Measurements from ENCODE around the gene VAV2.

VAV2 gene

DNA sequence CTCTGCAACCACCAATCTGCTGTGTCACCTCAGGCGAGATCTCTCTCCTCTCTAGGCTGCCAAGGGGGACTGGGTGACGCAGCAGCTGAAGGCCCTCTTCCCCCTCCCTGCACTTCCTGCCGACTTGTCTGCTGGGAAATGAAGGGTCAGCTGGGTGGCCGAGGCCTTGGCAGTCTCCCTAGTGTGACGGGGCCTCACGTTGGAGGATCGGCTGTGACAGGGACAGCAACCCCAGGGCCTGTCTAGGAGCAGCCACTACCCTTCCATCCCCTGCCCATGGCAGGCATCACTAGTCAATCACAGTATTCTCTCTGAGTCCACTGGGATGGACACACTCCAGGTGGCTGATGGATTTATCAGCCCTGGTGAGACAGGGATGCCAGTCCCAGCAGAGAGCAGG, 146.7 kb downstream of the VAV2 start:
- POLR2A ChIA-PET (ENCODE audit: low non-redundant PET), result no interaction called here
- CTCF ChIA-PET, result interaction anchor here (0.7 kb wide), 2 partner anchors 30 to 40 kb away, joined by 3 read pairs; no protein-coding TSS in a partner anchor
- H3K27ac ChIP-seq, result peak overlapping the region; percentile 58
- TF ChIP-seq, protein P1, sequence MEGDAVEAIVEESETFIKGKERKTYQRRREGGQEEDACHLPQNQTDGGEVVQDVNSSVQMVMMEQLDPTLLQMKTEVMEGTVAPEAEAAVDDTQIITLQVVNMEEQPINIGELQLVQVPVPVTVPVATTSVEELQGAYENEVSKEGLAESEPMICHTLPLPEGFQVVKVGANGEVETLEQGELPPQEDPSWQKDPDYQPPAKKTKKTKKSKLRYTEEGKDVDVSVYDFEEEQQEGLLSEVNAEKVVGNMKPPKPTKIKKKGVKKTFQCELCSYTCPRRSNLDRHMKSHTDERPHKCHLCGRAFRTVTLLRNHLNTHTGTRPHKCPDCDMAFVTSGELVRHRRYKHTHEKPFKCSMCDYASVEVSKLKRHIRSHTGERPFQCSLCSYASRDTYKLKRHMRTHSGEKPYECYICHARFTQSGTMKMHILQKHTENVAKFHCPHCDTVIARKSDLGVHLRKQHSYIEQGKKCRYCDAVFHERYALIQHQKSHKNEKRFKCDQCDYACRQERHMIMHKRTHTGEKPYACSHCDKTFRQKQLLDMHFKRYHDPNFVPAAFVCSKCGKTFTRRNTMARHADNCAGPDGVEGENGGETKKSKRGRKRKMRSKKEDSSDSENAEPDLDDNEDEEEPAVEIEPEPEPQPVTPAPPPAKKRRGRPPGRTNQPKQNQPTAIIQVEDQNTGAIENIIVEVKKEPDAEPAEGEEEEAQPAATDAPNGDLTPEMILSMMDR (conservative IDR thresholded peaks at IDR 0.05; ENCODE audit: low read depth), result no peak
- DNase-seq (ENCODE audit: low spot score), result no peak

DNA sequence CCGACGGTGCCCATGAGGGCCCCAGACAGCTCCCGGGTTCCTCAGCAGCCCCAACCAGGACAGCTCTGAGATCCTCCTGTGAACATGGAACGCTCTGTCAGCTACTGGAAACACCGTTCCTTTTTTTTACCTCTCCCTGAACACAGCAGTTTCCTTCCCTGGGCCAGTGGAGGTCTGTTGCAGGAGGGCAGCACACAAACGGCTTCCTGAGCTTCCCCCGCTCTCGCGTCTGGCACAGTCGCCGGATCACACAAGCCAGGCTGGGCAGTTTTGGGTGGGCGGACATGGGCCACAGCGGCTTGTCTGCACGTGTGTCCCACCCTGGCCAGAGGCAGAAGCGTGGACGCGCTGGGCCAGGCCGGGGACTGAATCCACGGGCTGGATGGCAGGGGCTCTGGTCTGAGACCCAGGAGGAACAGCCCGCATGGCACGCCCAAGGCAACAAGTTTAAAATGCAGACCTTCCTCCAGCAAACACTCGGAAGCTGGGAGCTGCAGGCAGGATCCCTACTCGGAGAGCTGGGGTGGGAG, 147.2 kb downstream of the VAV2 start:
- TF ChIP-seq, protein P1 (conservative IDR thresholded peaks at IDR 0.05; ENCODE audit: low read depth), result no peak
- POLR2A ChIA-PET (ENCODE audit: low non-redundant PET), result no interaction called here
- H3K27ac ChIP-seq, result peak overlapping the region; percentile 58
- CTCF ChIA-PET, result interaction anchor here (0.6 to 0.7 kb wide), 2 partner anchors 40 to 684 kb away, joined by 3 read pairs; no protein-coding TSS in a partner anchor
- no peak for DNase-seq (ENCODE audit: low spot score)

DNA sequence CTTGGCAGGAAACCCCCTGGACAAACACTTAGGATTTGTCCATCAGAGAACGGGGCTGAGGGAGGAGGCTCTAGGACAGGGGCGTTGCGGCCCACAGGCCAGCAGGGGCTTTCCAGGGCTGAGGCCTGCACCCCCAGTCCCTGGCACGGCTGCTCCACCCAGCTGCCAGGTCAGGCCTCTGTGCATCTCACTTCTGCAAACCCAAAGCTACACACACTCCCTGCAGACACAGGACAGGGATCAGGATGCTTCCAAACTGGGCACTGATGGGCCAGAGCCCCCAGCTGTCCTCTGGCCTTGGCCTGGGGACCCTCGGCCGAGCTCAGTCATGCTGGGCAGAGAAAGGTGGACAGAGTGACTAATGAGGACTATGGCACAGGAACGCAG, 147.7 kb downstream of the VAV2 start:
- ChIA-PET CTCF (interaction anchor here (0.6 kb wide), 1 partner anchor 684 kb away, joined by 3 read pairs; no protein-coding TSS in a partner anchor), POLR2A (ENCODE audit: low non-redundant PET) (no interaction called here)
- H3K27ac ChIP-seq, result peak overlapping the region; percentile 58
- TF ChIP-seq, protein P1 (conservative IDR thresholded peaks at IDR 0.05; ENCODE audit: low read depth), result no peak
- DNase-seq (ENCODE audit: low spot score), result no peak

DNA sequence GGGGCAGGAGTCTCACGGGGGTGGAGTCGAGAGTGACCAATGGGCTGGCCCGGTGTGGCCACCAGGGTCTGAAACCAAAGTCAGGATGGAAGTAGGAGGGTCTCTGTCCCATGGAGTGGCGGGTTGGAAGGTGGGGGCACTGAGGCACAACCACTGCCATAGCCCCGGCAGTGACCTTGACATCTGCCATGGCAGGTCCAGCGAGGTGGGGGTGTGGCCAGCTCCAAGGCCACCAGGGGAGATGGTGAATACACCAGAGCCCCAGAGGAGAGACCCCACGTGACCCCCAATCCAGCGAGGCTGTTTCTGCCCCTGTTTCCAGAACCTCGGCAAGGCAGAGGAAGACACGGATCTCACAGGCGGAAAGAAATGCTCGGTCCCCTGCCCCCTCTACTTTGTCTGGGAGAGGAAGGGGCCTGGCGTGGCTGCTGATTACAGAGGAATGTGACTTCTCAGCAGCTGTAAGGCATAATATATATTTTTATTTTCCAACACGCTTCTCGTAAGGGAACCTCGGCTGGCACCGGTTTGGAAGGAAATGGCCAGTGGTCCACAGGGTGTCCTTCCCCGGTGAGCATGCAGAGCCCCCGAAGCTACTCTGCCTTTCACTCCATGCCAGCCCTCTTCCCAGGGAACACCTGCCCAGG, 148.2 kb downstream of the VAV2 start:
- TF ChIP-seq, protein P1 (conservative IDR thresholded peaks at IDR 0.05; ENCODE audit: low read depth), result no peak
- ChIA-PET POLR2A (ENCODE audit: low non-redundant PET) (no interaction called here), CTCF (no interaction called here)
- peak overlapping the region; percentile 58 for H3K27ac ChIP-seq
- no peak for DNase-seq (ENCODE audit: low spot score)

DNA sequence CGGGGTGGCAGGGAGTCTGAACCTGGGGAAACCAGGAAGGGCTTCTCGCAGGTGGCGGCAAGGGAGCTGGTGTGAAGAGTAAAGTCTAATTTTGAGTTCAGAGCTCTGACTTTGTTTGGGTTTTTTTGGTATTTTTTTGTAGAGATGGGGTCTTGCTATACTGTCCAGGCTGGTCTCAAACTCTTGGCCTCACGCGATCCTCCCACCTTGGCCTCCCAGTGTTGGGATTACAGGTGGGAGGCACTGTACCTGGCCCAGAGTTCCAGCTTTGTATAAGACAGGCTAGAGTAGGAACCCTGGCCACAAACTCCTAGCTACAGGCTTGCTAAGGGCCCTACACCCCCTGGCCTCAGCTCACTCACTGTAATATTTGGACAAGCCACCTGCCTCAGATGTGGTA, 148.9 kb downstream of the VAV2 start:
- CTCF ChIA-PET, result interaction anchor here (0.9 kb wide), 1 partner anchor 152 kb away, joined by 4 read pairs; no protein-coding TSS in a partner anchor
- TF ChIP-seq, protein P1 (conservative IDR thresholded peaks at IDR 0.05; ENCODE audit: low read depth), result no peak
- POLR2A ChIA-PET (ENCODE audit: low non-redundant PET), result no interaction called here
- DNase-seq (ENCODE audit: low spot score), result no peak
- peak overlapping the region; percentile 58 for H3K27ac ChIP-seq

DNA sequence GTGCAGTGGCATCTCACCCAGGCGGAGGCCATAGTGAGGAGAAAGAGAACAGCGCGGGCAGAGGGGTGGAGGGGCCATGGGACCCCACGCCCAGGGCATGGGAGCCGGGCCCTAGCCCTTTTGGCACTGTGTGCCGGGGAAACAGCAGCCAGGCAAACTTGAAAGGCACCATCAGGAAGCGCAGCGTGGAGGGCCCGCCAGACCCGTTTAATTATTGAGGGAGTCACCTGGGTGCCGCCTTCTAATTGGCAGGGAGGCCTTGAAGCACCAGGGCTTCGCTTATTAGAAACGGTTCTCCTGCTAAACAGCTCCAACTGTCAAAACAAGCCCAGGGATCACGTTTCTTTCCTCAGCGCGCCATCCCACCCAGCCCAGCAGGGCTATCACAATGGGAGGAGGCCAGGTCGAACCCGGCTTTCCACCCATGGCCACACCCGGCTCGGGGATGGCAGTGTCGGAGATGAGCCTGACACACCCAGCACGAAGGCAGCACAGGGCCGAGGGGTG, 149.3 kb downstream of the VAV2 start:
- peak overlapping the region; percentile 58 for H3K27ac ChIP-seq
- TF ChIP-seq, protein P1 (conservative IDR thresholded peaks at IDR 0.05; ENCODE audit: low read depth), result no peak
- ChIA-PET CTCF (interaction anchor here (0.9 kb wide), 1 partner anchor 152 kb away, joined by 4 read pairs; no protein-coding TSS in a partner anchor), POLR2A (ENCODE audit: low non-redundant PET) (no interaction called here)
- DNase-seq (ENCODE audit: low spot score), result no peak

All from RWPE1 (cell line).